OCI-LY3 (cell line): Measurements from ENCODE around the gene ZFR2.

Source experiments
- H2AFZ ChIP-seq: fragments of 200-600, 300-600 bp; shearing (Covaris generic); 2 replicates; pipeline ENCODE4 v1.6.0; 2014; ENCODE audit warnings: antibody characterized with exemption, low read depth, low read length
- H3K27ac ChIP-seq: fragments of 200-600, 300-600 bp; sonication (generic); 2 replicates; pipeline ENCODE4 v1.5.1; 2014; ENCODE audit warnings: mild to moderate bottlenecking, low read length, moderate library complexity, mixed read lengths
- H3K27me3 ChIP-seq: fragments of 200-600, 300-600 bp; sonication (generic); 2 replicates; pipeline ENCODE4 v1.6.1; 2014; ENCODE audit warnings: low read depth, low read length, mixed read lengths
- H3K36me3 ChIP-seq: fragments of 200-600, 300-600 bp; sonication (generic); replicated peaks from 2 replicates; pipeline ENCODE3; 2014; ENCODE audit warnings: low read depth, low read length, mixed read lengths
- H3K4me1 ChIP-seq: fragments of 300-600, 200-600 bp; sonication (generic); 2 replicates; pipeline ENCODE4 v1.6.1; 2014; ENCODE audit warnings: low read length, mixed read lengths
- H3K4me2 ChIP-seq: fragments of 200-600, 300-600 bp; sonication (generic); 2 replicates; pipeline ENCODE4 v1.6.1; 2014; ENCODE audit warnings: low read length, mixed read lengths
- H3K4me3 ChIP-seq: fragments of 300-600, 200-600 bp; sonication (generic); 2 replicates; pipeline ENCODE4 v1.5.1; 2014; ENCODE audit warnings: antibody characterized with exemption, mild to moderate bottlenecking, low read length, moderate library complexity
- H3K79me2 ChIP-seq: fragments of 300-600, 200-600 bp; shearing (Covaris generic); 2 replicates; pipeline ENCODE4 v1.6.1; 2014; ENCODE audit warnings: mild to moderate bottlenecking, low read length, mixed read lengths
- H3K9ac ChIP-seq: fragments of 300-600, 200-600 bp; shearing (Covaris generic); 2 replicates; pipeline ENCODE4 v1.6.0; 2014; ENCODE audit warnings: mild to moderate bottlenecking, low read length, moderate library complexity
- H3K9me3 ChIP-seq: fragments of 200-600, 300-600 bp; shearing (Covaris generic); 2 replicates; pipeline ENCODE4 v1.6.1; 2014; ENCODE audit warnings: low read length, mixed read lengths; ENCODE audit not compliant: insufficient read depth
- H4K20me1 ChIP-seq: fragments of 200-600, 300-600 bp; sonication (generic); 2 replicates; pipeline ENCODE4 v1.6.1; 2016; ENCODE audit warnings: low read length, mixed read lengths; ENCODE audit not compliant: insufficient read depth
- CTCF ChIP-seq: fragments of 200-600, 300-600 bp; sonication (generic); IDR thresholded peaks from 2 replicates; pipeline ENCODE4 v1.5.1; 2014; ENCODE audit warnings: antibody characterized with exemption, low read length, low read depth
- EZH2phosphoT487 ChIP-seq: fragments of 200-600 bp; shearing (Covaris generic); IDR thresholded peaks from 2 replicates; pipeline ENCODE4 v1.6.1; 2018; ENCODE audit warnings: antibody characterized with exemption, mixed run types, low read depth

The ZFR2 gene

GRCh38 chr19:3826163-3826562, 42.7 kb downstream of the ZFR2 start:
- TF ChIP-seq EZH2phosphoT487 = no peak
- TF ChIP-seq CTCF = no peak
- Histone ChIP-seq H3K36me3 (no peaks in the 10 kb centered on the region), H3K9ac (no peak overlapping the region), H3K9me3 (no peaks in the 10 kb centered on the region), H3K27ac (no peak overlapping the region), H3K4me3 (no peak overlapping the region), H3K4me1 (peaks cover 4% of the 10 kb centered on the region; the same call in 1 of the 2 replicates), H3K27me3 (no peaks in the 10 kb centered on the region), H4K20me1 (no peaks in the 10 kb centered on the region), H2AFZ (no peak overlapping the region), H3K4me2 (no peak overlapping the region), H3K79me2 (no peaks in the 10 kb centered on the region)

- Histone ChIP-seq H3K27me3 (no peaks in the 10 kb centered on the region), H3K79me2 (no peaks in the 10 kb centered on the region), H3K27ac (no peak overlapping the region), H3K9me3 (no peaks in the 10 kb centered on the region), H2AFZ (no peak overlapping the region), H4K20me1 (no peaks in the 10 kb centered on the region), H3K36me3 (no peaks in the 10 kb centered on the region), H3K9ac (no peak overlapping the region), H3K4me3 (no peak overlapping the region), H3K4me1 (peaks cover 4% of the 10 kb centered on the region; the same call in 1 of the 2 replicates), H3K4me2 (no peak overlapping the region)
- TF ChIP-seq EZH2phosphoT487 (no peak), CTCF (no peak)
Observed at GRCh38 chr19:3825286-3825956, 43.4 kb downstream of the ZFR2 start.

GRCh38 chr19:3823350-3823713, 45.5 kb downstream of the ZFR2 start:
- Histone ChIP-seq H3K4me1 (peaks cover 4% of the 10 kb centered on the region; the same call in 1 of the 2 replicates), H3K9me3 (no peaks in the 10 kb centered on the region), H3K27ac (no peak overlapping the region), H3K79me2 (no peaks in the 10 kb centered on the region), H3K27me3 (no peaks in the 10 kb centered on the region), H3K4me2 (no peak overlapping the region), H4K20me1 (no peaks in the 10 kb centered on the region), H3K4me3 (no peak overlapping the region), H3K9ac (no peak overlapping the region), H2AFZ (no peak overlapping the region), H3K36me3 (no peaks in the 10 kb centered on the region)
- TF ChIP-seq CTCF (no peak), EZH2phosphoT487 (no peak)

- H3K9me3 ChIP-seq = no peaks in the 10 kb centered on the region
- no peaks in the 10 kb centered on the region for H3K36me3 ChIP-seq
- no peak overlapping the region for H3K9ac ChIP-seq
- no peak for TF ChIP-seq CTCF
- no peak for TF ChIP-seq EZH2phosphoT487
- H2AFZ ChIP-seq = no peak overlapping the region
- no peak overlapping the region for H3K4me2 ChIP-seq
- H3K4me1 ChIP-seq = no peaks in the 10 kb centered on the region
- H3K27ac ChIP-seq = no peak overlapping the region
- H3K27me3 ChIP-seq = no peaks in the 10 kb centered on the region
- no peaks in the 10 kb centered on the region for H4K20me1 ChIP-seq
- H3K4me3 ChIP-seq = no peak overlapping the region
- H3K79me2 ChIP-seq = no peaks in the 10 kb centered on the region
Observed at GRCh38 chr19:3822683-3823349, 46.0 kb downstream of the ZFR2 start.
